WERI-Rb-1 (cell line): ENCODE data around the gene ABHD12.
"Not testable (repeated sequence)": the region's sequence is repeated elsewhere in the genome, so short reads cannot be mapped to it uniquely, and the experiment has no call there.

Experiments used
- DNase-seq: peaks from one replicate; pipeline ENCODE4 v3.0.0-alpha.2; 2020
- H3K27ac ChIP-seq: fragments of 250-450 bp; sonication (Bioruptor Pico); 2 replicates; pipeline ENCODE4 v1.5.1; 2020; ENCODE audit warnings: mild to moderate bottlenecking, moderate library complexity
- H3K27me3 ChIP-seq: fragments of 250-450 bp; sonication (Bioruptor Pico); 2 replicates; pipeline ENCODE4 v1.5.1; 2021; ENCODE audit warnings: mild to moderate bottlenecking, low read depth, moderate library complexity; ENCODE audit not compliant: insufficient read depth, severe bottlenecking
- H3K36me3 ChIP-seq: fragments of 250-450 bp; sonication (Bioruptor Pico); 2 replicates; pipeline ENCODE4 v1.5.1; 2020; ENCODE audit warnings: mild to moderate bottlenecking, moderate library complexity
- H3K4me3 ChIP-seq: 2 replicates; pipeline ENCODE4 v1.5.1; 2011; ENCODE audit warnings: low read depth, mild to moderate bottlenecking, control low read depth, low read length
- H3K9me3 ChIP-seq: fragments of 250-450 bp; sonication (Bioruptor Pico); 2 replicates; pipeline ENCODE4 v1.5.1; 2021; ENCODE audit warnings: mild to moderate bottlenecking, moderate library complexity; ENCODE audit not compliant: severe bottlenecking
- TF ChIP-seq, protein P1 (sequence below): IDR thresholded peaks from 2 replicates; pipeline ENCODE4 v1.5.1; 2011; ENCODE audit warnings: low read depth, mild to moderate bottlenecking, control low read depth, inconsistent platforms, low read length

Gene ABHD12

DNA sequence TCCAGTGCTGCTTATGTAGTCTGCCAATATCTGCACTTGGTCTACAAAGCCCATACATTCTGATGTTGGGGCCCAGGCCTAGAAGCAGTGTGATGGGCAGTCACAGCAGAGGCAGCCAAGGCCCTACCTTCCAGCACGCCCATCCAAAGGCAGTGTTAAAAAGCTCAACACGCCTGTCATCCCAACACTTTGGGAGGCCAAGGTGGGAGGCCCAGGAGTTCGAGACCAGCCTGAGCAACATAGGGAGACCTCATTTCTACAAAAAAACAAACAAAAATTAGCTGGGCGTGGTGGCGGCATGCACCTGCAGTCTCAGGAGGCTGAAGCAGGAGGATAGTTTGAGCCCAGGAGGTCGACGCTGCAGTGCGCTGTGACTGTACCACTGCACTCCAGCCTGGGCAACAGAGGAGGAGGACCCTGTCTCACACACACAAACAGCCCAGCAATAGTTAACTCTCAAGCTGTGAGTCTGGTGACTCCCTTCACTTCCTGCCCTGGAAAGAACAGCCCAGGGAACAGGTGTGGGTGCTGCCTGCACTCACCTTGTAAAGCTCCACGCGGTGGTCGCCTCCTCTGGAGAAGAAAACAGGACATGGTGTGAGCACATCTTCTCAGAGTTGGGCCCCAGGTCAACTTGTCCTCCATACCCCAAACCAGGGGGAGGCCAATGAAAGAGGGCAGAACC, 74.0 kb downstream of the ABHD12 start:
- TF ChIP-seq, protein P1, sequence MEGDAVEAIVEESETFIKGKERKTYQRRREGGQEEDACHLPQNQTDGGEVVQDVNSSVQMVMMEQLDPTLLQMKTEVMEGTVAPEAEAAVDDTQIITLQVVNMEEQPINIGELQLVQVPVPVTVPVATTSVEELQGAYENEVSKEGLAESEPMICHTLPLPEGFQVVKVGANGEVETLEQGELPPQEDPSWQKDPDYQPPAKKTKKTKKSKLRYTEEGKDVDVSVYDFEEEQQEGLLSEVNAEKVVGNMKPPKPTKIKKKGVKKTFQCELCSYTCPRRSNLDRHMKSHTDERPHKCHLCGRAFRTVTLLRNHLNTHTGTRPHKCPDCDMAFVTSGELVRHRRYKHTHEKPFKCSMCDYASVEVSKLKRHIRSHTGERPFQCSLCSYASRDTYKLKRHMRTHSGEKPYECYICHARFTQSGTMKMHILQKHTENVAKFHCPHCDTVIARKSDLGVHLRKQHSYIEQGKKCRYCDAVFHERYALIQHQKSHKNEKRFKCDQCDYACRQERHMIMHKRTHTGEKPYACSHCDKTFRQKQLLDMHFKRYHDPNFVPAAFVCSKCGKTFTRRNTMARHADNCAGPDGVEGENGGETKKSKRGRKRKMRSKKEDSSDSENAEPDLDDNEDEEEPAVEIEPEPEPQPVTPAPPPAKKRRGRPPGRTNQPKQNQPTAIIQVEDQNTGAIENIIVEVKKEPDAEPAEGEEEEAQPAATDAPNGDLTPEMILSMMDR, result no peak
- Histone ChIP-seq H3K27ac (no peak overlapping the region), H3K36me3 (peaks cover 14% of the 10 kb centered on the region), H3K4me3 (no peak overlapping the region), H3K27me3 (no peaks in the 10 kb centered on the region), H3K9me3 (no peaks in the 10 kb centered on the region)
- no peak for DNase-seq

DNA sequence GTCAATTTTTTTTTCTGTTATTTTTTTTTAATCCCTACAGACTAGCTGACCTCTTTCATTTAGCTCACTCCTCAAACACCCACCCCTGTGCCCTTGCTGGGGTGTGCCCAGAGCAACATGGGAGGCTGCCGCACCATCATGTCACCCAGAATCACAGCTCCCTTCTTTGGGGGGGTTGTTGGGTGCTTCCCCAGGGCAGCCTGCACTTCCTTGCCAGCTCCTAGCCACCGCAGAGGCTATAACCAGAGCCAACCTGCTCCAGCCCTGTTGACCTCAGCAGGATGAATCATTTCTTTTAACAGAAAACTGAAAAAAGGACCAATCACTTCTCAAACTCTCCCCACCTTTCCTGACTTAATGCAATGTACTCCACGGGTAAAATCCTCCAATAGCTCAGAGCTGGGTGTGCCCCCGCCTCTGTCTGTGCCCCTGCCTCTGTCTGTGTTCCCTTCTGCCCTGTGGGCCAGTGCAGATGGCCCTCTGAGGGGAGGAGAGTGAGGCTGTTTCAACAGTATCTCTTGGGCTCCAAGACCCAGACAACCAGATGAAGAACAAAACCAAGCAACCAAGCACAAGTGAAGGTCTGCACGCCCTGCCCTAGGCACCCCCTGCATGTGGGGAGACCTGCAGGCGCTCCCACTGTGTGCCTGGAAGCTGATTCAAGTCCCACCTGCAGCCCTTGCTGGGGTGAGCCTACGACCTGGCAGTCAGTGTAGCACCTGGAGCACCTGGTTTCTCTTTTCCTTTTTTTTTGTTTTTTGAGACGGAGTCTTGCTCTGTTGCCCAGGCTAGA, 75.0 kb downstream of the ABHD12 start:
- Histone ChIP-seq H3K4me3 (no peak overlapping the region), H3K27me3 (no peaks in the 10 kb centered on the region), H3K36me3 (peaks cover 12% of the 10 kb centered on the region), H3K27ac (no peak overlapping the region), H3K9me3 (no peaks in the 10 kb centered on the region)
- no peak for DNase-seq
- TF ChIP-seq, protein P1, result no peak

DNA sequence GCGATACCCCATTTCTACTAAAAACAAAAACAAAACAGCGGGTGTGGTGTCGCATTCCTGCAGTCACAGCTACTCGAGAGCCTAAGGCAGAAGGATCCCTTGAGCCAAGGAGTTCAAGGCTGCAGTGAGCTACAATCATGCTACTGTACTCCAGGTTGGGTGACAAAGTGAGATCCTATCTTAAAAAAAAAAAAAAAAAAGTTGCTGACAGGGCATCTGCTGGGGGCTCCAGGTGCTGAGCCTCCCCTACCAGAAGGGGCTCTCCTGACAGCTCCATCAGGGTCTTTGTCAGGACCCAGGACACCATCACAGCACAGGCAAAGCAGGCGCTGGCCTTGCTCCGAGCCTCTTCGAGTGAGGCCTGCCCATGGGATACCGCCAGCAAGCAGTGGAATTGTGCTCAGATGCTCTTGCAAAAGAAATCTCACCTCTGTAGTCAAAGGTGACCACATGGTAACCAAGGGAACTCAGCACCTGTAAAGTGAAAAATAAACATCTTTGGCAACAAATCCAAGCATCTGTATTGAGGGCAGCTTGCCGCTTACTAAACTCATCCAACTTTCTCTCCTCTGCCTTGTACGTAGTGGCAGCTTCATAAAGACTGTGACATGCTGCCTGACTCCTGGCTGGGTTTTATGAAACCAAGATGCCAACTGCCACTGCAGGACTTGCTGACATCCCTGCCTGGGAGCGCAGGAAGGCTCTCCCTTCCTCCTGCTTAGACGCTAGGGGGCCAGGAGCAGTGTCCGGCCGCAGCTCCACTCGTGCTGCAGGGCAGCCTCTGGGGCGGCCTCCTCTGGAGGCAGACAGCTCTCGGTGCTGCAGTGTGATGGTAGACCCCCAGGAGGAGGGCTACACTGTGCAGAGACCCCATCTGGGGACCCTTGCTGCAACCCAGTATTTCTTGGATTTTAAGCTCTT, 75.9 kb downstream of the ABHD12 start:
- H3K27ac ChIP-seq, result no peak overlapping the region

DNA sequence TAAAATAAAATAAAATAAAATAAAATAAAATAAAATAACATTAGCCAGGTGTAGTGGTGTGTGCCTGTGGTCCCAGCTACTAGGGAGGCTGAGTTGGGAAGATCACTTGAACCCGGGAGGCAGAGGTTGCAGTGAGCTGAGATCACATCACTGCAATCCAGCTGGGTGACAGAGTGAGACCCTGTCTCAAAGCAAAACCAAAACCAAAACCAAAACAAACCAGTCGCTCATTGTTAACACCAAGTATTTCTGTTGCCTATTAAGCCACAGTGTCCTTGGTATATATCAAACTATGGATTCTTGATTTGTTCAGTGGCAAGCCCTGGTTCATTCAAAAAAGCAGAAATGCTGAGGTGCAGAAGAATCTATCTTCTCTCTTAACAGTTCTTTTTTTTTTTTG, 77.0 kb downstream of the ABHD12 start:
- no peaks in the 10 kb centered on the region for H3K9me3 ChIP-seq
- no peak for DNase-seq
- peaks cover 12% of the 10 kb centered on the region for H3K36me3 ChIP-seq
- H3K4me3 ChIP-seq, result no peak overlapping the region
- TF ChIP-seq, protein P1, result no peak
- H3K27me3 ChIP-seq, result no peaks in the 10 kb centered on the region
- H3K27ac ChIP-seq, result no peak overlapping the region

More for the DNA sequence above, 75.9 kb downstream of the ABHD12 start:
- no peaks in the 10 kb centered on the region for H3K9me3 ChIP-seq
- no peak for DNase-seq
- TF ChIP-seq, protein P1, result peak; percentile 57
- H3K27me3 ChIP-seq, result no peaks in the 10 kb centered on the region
- H3K36me3 ChIP-seq, result peaks cover 12% of the 10 kb centered on the region
- no peak overlapping the region for H3K4me3 ChIP-seq

DNA sequence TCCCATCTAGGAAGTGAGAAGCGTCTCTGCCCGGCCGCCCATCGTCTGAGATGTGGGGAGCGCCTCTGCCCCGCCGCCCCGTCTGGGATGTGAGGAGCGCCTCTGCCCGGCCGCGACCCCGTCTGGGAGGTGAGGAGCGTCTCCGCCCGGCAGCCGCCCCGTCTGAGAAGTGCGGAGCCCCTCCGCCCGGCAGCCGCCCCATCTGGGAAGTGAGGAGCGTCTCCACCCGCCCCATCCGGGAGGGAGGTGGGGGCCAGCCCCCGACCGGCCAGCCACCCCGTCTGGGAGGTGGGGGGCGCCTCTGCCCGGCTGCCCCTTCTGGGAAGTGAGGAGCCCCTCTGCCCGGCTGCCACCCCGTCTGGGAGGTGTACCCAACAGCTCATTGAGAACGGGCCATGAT, 77.9 kb downstream of the ABHD12 start:
- H3K27me3 ChIP-seq, H3K9me3 ChIP-seq, H3K4me3 ChIP-seq, H3K27ac ChIP-seq, DNase-seq: not testable (repeated sequence)
- H3K36me3 ChIP-seq, result peaks cover 18% of the 10 kb centered on the region
